NCI-H2081 treated with DMSO at 0.1 percent for 48 hours (cell line): ENCODE results near the gene TMEM63B.
"Not testable (repeated sequence)": the region's sequence is repeated elsewhere in the genome, so short reads cannot be mapped to it uniquely, and the experiment has no call there.

Source experiments
- DNase-seq: peaks from one replicate; lab custom pipeline; 2025; lab: John Stamatoyannopoulos, UW

Gene TMEM63B

DNA sequence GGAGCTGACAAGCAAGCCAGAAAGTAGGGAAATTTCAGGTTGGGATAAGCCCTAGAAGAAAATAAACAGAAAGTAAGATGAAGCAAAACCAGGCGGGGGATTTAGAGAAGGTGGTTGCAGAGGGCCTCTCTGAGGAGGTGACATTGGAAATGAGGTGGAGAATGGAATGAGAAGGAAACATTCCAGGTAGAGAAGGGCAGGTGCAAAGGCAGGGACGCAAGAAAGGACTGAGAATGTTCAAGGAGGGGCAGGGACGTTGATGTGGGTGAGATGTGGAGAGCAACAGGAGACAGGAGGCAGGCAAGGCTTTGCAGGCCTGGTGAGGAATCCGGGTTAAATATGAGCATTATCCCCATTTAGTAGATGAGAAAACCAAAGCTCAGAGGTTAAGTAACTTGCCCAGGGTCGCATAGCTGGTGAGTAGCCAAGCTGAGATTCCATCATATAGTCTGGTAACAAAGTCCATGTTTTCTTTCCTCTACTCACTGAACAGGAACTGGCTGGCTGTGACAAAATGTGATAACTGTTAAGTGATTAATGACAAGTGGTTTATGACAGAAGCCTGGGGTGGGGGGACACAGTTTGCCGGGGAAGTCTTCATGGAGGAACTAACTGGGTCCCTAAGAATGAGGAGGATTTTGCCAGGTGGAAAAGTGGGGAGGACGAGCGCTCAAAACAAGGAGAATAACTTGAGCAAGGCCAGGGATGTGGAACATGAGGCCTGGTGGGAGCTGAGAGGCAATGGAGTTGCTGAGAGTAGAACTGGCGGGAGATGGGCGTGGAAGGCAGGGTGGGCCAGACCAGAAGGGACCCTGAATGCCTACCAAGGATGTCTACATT lies 32.7 kb upstream of the TMEM63B start:
- DNase-seq, result no peak

DNA sequence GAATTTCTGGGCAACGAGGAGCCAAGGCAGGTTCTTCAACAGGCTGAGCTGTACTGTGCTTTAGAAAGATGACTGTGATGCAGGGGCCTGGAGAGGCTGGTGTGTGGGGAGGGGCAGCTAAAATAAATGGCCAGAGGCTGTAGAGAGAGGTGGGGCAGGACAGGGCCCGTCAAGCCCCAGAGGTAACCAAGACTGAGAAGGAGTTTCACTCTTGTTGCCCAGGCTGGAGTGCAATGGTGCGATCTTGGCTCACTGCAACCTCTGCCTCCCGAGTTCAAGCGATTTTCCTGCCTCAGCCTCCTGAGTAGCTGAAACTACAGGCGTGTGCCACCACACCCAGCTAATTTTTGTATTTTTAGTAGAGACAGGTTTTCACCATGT lies 32.1 kb upstream of the TMEM63B start:
- DNase-seq, result not testable (repeated sequence)

DNA sequence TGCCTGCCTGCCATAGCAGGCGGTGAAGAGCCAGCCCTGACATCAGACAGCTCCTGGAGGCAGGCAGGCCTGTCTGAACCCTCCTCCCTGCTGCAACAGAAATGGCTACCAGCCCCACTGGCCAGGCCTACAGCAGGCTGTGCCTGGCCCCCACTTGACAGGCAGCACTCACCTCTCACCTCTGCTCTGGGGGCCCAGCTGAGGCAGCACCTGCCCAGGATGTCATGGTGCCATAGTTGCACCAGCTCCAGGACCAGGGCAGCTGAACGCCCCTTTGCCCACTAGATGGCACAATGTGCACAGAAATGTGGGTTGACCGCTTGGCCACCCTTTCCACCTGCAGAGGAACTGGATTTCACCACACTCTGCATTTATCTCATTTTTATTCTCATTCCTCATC lies 30.7 kb upstream of the TMEM63B start:
- no peak for DNase-seq

DNA sequence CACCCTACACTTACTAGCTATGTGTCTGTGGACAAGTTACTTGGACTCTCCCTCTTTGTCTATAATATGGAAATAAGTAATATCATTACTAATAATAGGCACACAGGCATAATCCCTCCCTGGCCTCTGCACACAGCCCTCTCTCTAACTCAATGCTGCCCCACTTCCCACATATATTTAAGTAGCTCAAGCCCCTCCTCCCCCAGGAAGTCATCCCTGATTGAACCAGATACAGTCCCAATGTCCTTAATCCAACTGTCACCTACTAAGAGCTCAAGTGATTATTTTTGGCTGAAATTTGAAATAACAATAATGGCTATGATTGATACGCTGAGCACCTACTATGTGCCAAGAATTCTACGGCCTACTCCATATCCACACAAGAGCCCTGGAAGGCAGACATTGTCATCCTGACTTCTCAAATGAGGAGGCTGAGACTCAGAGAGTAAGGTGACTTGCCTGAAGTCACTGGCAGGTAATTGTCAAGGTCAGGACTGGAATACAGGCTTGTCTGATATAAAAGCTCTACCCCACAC lies 29.5 kb upstream of the TMEM63B start:
- no peak for DNase-seq

DNA sequence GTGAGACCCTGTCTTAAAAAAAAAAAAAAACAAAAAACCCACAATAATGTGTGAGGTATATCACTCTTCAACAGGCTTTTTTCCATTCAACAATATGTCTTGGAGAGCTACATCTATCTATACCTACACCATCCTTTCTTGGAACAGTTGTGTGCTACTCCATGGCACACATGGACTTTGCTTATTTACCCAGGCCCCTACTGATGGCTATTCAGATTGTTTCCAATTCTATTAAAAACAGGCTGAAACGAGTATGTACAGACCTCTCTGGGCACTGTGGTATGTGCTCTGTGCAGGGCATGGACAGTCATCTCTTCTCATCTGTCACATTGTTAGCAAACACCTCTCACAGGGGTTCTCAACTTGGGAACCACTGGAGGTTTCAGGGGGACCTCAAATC lies 28.2 kb upstream of the TMEM63B start:
- no peak for DNase-seq

DNA sequence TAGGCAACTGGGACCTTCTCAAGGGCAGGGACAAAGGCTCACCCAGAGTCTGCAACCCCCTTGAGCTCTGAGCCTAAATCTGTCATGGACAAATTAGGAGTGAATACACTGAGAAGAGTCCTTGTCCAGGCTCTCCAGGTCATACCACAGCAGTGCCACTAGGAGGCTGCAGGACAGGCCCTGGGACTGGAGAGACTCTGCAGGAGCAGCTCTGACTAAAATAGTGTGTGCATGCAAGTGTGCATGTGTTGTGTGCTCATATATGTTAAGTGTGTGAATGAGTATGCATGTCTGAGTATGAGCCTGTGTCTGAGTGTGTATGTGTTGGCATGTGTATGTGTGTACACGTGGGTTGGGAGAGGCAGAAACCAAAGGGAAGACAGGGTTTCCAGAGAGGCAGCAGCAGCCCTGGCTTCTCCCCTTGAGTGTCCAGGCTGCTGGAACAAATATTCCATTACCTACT lies 27.2 kb upstream of the TMEM63B start:
- no peak for DNase-seq

DNA sequence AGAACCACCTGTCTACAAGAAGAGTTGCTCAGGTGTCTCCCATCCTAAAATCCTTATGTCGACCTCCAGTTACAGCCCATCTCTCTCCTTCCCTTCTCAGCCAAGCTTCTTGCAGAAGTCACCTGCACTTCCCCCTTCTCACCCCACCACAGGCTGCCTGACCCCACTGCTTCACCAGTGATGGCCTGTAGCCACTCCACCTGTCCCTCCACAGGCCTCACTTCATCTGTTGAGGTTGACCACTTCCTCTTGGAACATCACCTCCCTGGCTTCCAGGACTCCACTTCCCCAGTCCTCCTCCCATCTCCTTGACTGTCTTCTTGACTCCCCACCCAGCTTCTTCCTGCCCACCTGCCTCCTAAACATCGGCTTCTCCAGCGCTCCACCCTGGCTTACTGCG lies 25.5 kb upstream of the TMEM63B start:
- no peak for DNase-seq

DNA sequence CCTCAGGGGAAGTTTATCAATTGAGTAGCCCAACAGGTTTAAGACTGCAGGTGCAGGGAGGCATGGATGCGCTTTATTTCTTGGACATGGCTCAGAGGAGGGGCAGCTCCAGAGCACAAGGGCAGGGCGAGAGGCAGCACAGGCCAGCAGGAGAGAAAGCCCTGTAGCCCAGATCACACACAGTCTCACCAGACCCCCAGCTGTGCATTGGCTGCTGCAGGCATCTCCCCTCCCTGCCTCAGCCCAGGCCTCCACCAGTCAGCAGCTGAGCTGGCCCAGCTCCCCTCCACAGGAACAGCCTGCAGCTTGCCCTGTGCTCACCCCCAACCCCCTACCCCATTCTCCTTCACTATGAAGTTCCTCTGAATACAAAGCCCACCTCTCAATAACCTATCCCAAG lies 24.8 kb upstream of the TMEM63B start:
- no peak for DNase-seq

DNA sequence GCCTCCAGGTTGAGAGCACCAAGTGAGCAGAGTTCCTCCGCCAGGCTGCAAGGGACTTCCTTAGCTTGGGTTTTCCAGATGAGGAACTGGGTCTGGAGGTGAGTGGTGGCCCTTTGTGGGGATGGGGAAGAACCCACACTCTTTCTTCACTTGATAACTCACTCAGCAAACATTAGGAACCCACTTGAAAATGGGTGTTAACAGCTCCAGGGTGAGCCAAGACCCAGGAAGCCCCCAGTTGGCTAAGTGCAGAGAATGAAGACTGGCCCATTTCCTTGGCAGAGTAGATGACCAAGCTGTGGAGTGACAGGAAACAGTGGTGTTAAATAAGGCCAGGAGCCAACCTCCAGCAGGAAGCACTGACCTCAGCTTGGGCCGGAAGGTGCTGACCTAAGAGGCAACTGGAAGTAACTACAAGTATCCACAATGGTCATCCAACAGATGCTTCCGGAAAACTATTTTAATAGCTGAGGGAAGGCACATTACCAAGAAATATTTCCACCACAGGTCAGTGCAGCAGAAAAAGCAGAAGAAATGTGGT lies 22.8 kb upstream of the TMEM63B start:
- no peak for DNase-seq

DNA sequence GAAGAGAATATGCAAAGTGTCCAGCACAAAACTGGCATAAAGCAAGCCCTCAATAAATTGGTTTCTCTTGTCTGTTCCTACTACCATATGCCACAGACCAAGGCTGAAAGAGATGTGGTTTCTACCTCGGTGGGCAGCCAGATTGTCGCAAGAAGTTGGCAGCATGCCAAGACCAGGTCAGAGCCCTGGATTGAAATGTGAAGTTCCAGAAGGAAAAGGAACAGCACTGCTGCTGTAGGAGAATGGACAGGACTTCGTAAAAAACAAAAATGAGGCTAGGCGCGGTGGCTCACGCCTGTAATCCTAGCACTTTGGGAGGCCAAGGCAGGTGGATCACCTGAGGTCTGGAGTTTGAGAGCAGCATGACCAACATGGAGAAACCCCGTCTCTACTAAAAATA lies 22.2 kb upstream of the TMEM63B start:
- no peak for DNase-seq

DNA sequence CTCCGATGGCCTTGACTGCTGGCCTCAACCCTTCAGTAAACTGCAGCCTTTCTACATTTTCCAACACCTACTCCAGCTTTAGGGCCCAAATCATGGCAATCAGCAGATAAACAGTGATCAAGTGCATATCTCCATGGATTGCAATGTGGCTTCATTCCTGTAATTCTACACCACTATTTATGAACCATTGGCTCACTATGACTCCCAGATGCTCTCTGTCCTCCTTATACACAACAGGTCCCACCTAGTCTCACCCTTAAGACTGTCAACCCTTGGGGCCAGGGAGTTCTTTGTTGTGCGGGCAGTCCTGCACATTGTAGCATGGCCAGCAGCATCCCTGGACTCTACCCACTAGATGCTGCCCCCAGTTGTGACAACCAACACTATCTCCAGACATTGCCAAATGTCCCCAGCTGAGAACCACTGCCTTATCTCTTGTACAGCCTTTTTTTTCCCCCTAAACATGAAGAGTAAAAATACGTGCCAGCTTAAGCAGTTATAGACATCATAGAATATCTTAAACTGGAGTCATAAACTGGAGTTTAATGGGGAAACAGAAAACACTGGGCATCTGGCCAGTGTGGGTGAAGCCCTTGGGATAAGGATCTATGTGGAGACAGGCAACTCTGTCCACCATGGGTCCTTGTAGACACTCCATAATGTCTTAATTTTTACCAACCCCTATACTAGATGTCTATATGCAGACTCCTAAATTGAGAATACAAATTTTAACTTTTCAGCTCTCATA lies 21.2 kb upstream of the TMEM63B start:
- no peak for DNase-seq

DNA sequence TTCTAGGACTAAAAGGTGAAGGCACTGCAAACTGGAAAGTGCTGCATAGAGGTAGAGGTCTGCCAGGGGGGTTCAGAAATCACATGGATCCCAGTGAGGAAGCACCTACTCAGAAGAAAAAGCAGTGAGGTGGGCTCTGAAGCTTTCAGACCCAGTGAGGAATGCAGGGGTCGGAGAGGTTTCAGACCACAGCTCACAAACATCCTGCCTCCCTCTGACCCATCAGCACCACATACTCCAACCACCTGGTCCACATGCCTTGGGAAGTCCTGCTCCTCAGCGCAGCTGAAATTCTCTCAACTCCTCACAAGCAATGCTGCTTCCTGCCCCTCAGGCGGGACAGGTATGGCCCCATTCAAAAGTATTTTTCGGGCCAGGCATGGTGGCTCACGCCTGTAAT lies 20.3 kb upstream of the TMEM63B start:
- DNase-seq, result no peak

DNA sequence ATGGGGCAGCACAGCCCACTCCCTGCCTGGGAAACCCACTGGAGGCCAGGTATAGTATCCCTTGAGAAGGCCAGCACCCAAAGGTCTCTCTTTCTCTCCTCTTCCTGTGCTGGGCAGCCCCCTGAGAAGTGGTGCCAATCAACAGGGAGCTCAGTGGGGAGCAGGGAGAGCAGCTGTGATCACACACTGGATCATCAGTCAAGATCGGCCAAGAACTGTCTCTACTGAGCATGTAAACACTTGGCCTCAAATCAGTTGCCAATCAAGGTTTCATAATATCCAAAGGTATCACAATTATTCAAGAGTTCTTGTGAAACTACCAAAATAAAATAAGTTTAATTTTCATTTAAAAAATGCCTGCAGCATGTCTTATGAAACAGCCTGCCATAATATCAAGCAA lies 18.9 kb upstream of the TMEM63B start:
- DNase-seq, result no peak

DNA sequence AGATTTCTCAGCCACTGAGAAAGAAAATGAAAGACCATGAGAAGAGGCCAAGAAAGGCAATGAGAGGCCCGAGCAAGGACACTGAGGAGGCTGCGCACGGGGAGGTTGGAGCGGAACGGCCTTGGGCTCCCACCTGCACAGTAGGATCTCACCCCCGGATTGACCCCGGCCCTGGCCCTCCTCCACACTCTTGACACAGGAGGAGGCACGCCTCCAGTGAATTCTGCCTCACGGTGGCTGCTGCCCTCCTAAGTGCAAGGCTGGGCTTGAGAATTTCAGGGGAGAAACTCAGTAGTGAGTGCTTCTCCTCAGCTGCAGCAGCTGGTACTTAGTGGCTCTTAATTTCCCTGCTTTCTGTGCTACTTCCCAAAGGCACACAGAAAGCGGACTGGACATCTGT lies 18.1 kb upstream of the TMEM63B start:
- no peak for DNase-seq

DNA sequence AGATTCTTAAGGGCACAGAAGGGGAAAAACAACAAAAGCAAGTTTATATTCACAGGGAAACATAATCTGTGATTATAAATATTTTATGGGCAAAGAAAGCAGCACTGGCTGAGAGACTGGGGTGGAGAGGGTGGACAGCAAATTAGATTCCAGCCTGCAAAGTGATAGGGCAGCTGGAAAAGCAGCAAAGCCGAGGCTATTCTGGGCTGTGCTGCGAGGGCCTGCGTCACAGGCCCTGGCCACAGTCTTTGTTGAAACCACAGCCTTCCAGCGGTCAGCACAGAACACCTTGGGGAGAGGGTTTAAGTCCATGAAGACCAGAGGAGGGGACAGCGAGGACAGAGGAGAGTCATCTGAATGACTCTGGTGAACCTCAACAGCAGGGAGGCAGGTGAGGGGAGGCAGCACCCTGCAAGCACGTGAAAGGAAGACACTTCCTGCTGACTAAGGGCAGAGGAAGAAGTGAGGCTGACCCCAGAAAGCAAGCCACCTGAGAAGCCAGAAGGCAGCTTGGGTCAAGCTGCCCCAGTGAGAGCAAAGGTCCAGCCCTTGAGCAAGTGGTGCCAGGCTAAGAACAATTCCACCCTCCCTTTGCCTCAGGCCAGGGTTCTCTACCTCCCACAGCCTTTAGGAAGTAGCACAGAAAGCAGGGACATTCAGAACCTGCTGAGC lies 17.2 kb upstream of the TMEM63B start:
- DNase-seq, result no peak

DNA sequence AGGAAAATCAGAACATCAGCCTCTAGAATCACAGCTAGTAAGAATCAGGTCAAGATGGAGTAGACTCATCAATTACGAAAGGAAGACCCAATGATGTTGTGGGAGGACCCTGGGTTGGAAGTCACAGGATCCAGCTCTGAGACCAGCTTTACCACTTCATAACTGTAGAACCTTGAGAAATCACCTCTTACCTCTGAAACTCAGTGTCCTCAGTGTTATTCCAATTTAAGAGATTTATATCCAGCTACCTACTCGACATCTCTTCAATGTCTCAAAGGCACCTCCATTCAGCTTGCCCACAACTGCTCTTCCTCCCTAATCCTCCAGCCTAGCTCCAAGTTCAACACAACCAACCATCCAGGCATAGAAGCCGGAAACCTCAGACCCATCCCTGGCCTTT lies 16.4 kb upstream of the TMEM63B start:
- no peak for DNase-seq

DNA sequence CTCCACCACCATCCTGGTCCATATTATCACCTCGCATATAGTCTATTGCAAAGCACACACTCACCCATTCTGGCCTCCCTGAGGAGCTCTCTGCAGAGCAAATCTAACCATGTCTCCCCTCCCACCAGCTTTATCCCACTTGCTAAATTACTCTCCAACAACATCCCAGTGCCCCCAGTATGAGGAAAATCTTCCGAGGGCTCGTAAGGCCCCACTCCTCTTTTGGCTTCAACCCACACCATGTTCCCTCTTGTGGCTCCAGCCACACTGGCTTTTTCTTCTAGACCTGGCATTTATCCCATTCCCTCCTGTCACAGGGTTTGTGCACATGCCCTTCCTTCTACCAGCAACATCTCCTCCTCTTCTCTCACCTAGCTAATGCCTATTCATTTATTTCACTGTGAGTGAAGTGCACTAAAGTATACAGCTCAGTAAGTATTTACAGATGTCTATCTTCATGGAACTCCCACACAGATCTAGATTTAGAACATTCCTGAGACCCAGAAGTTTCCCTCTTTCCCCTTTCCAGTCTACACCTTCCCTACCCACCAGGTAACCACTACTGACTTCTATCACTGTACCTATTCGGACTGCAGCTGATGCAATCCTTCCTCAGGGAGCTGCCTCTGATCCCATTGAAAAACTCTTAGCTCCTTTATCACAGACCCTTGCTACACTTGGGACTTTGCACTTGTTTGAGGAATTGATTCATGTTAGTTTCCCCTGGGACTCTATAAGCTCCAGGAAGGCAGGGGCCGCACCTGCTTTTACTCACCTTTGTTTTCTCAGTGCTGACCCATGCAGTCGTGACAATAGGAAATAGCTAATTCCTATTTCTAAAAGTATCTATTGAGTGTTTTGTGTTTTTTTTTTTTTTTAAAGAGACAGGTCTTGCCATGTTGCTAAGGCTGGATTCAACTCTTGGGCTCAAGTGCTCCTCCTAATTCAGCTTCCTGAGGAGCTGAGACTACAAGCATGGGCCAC lies 15.6 kb upstream of the TMEM63B start:
- no peak for DNase-seq

DNA sequence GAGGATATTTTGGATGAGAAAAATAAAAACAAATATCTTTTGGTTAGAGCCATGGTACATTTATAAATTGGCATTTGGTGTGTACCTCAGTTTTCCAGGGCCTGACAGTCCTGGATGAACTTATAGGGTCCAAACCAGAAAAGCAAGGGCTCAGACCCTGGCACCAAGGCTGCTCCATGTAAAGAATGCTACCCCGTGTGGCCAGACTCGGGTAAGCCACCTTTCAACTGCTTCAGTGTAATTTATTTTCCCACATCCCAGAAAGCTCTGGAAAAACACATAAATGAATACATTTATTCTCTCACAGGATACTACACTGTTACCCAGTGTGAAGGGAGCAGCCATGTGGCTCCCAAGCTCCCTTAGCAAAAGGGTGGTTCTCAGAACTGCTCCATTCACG lies 13.9 kb upstream of the TMEM63B start:
- DNase-seq, result no peak

DNA sequence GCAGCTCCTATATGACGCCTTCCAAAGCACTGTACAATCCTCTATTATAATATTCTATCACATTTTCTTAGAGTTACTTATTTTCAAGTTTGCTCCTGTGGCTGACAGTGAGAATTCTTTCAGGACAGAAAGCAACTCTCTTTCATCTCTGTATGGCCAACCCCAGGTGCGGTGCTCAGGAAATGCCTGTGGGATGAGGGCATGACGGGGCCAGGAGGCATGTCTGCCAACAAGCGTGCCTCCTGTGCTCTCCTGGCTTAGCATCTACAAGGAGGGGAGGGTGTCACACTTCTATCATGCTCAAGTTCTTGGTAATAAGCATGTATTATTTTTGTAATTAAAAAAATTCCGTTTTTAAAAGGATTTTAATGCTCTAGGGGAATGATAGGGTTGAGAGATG lies 11.5 kb upstream of the TMEM63B start:
- no peak for DNase-seq

DNA sequence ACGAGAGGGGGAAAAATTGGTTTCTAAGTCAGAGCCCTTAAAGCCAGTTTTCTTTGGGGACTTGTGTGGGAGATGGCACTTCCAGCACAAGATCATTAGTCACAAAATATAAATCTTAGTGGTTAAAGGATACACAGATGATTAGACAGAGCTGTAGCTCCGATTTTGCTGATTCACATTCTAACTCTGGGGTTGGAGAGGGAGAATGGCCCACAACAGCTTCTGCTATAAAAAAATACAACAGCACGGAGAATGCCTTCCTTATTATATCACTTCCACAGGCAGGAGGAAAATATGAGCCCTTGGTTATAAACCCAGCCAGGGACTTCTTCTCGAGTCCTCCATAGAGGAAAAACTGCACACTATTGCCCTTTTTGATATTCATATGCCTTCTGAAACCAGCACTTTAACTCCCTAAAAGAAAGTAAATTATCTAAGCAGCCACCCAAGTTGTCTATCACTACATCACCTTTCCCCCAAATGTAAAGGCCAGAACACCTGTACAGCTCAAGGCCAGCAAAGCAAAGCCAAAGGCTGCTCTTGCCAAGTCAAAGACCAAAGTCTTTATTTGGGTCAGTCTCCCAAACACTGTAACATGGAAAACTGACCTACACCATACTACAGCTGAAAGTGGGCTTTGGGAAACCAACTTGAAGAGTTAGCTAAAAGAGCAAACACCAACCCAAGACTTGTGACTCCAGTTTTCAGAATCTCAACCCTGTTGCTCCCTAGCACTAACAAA lies 10.5 kb upstream of the TMEM63B start:
- DNase-seq, result no peak
